Adrenal gland (tissue), 5 donors: ENCODE data around the gene CFAP99.

Source experiments
- CTCF ChIP-seq, 6 experiments: fragments of 450-650 bp in 4 of 6; fragments of 200-600 bp in 2 of 6; sonication (generic) in 1 of 6; IDR thresholded peaks; 1 replicate in 5 of 6; 2 replicates in 1 of 6; pipeline versions ENCODE4 v1.5.1 to v1.8.0; 2016 to 2021; ENCODE audit warnings: antibody characterized with exemption in 6 of 6, mild to moderate bottlenecking in 2 of 6, moderate library complexity in 1 of 6
- POLR2A ChIP-seq, 2 donors: fragments of 450-650 bp; IDR thresholded peaks; one replicate each; pipeline ENCODE4 v1.6.1; 2017; ENCODE audit warnings: antibody characterized with exemption in 2 of 2, mild to moderate bottlenecking in 2 of 2, moderate library complexity in 1 of 2
- donor health status: DM: no; HTN: no; CAD: no.

GRCh38 chr4:2416564-2417225, 2.1 kb upstream of the CFAP99 start:
- no peak for TF ChIP-seq POLR2A (IDR thresholded peaks at IDR 0.05)
- no peak for TF ChIP-seq CTCF (IDR thresholded peaks at IDR 0.05)
